Neural progenitor cell (in vitro differentiated cells): ENCODE measurements around the gene FAM9C. TPM values are rescaled to one million over a fixed set of nuclear protein-coding genes. Genes with fewer than 3 reads are reported as not detected.

Experiments
- DNase-seq: peaks from one replicate; pipeline ENCODE4 v3.0.0-alpha.2; 2016; ENCODE audit warnings: low spot score
- H2AFZ ChIP-seq: fragments of 200-600 bp; sonication (generic); replicated peaks from 2 replicates; pipeline ENCODE4 v1.6.1; 2016; ENCODE audit warnings: antibody characterized with exemption
- H3F3A ChIP-seq: fragments of 200-600 bp; sonication (generic); 2 replicates; pipeline ENCODE4 v1.6.1; 2016; ENCODE audit warnings: antibody characterized with exemption, low read depth
- H3K27ac ChIP-seq: fragments of 200-600 bp; sonication (generic); 2 replicates; pipeline ENCODE4 v1.5.1; 2016; ENCODE audit warnings: mild to moderate bottlenecking
- H3K27me3 ChIP-seq: fragments of 200-600 bp; sonication (generic); 2 replicates; pipeline ENCODE4 v1.6.1; 2016; ENCODE audit warnings: mild to moderate bottlenecking, moderate library complexity
- H3K36me3 ChIP-seq: fragments of 200-600 bp; sonication (generic); 2 replicates; pipeline ENCODE4 v1.5.1; 2016
- H3K4me1 ChIP-seq: fragments of 200-600 bp; sonication (generic); 2 replicates; pipeline ENCODE4 v1.6.1; 2016; ENCODE audit warnings: mixed run types
- H3K4me2 ChIP-seq: fragments of 200-600 bp; sonication (generic); 2 replicates; pipeline ENCODE4 v1.6.1; 2016
- H3K4me3 ChIP-seq: fragments of 200-600 bp; sonication (generic); 2 replicates; pipeline ENCODE4 v1.5.1; 2016
- H3K79me2 ChIP-seq: fragments of 200-600 bp; sonication (generic); 2 replicates; pipeline ENCODE4 v1.6.1; 2016; ENCODE audit warnings: low read depth
- H3K9ac ChIP-seq: fragments of 200-600 bp; sonication (generic); 2 replicates; pipeline ENCODE4 v1.6.1; 2016
- H3K9me3 ChIP-seq: fragments of 200-600 bp; sonication (generic); 2 replicates; pipeline ENCODE4 v1.5.1; 2016; ENCODE audit warnings: low read depth
- H4K20me1 ChIP-seq: fragments of 200-600 bp; sonication (generic); 2 replicates; pipeline ENCODE4 v1.6.1; 2016; ENCODE audit warnings: low read depth
- H3K27ac Mint-ChIP-seq: 3 replicates; pipeline ENCODE4 v1.8.0; 2021; ENCODE audit warnings: mixed read lengths
- H3K27me3 Mint-ChIP-seq: 2 replicates; pipeline ENCODE4 v1.8.0; 2022; ENCODE audit warnings: low read depth, mild to moderate bottlenecking, inconsistent platforms, moderate library complexity, mixed read lengths; ENCODE audit not compliant: insufficient read depth
- H3K36me3 Mint-ChIP-seq: 3 replicates; pipeline ENCODE4 v1.8.0; 2021; ENCODE audit warnings: mixed read lengths
- H3K4me1 Mint-ChIP-seq: 3 replicates; pipeline ENCODE4 v1.8.0; 2021; ENCODE audit warnings: mixed read lengths
- H3K4me3 Mint-ChIP-seq: 3 replicates; pipeline ENCODE4 v1.8.0; 2021; ENCODE audit warnings: mild to moderate bottlenecking, moderate library complexity, mixed read lengths
- H3K9me3 Mint-ChIP-seq: 3 replicates; pipeline ENCODE4 v1.8.0; 2020; ENCODE audit warnings: mixed read lengths
- CTCF ChIP-seq: fragments of 200-600 bp; sonication (generic); IDR thresholded peaks from 2 replicates; pipeline ENCODE4 v1.5.1; 2017; ENCODE audit warnings: antibody characterized with exemption, mild to moderate bottlenecking
- EZH2 ChIP-seq: fragments of 200-600 bp; sonication (generic); IDR thresholded peaks from 2 replicates; pipeline ENCODE4 v1.6.1; 2017; ENCODE audit warnings: antibody characterized with exemption, mild to moderate bottlenecking, moderate library complexity
- EZH2phosphoT487 ChIP-seq: fragments of 200-600 bp; sonication (generic); IDR thresholded peaks from 2 replicates; pipeline ENCODE4 v1.6.1; 2017; ENCODE audit warnings: antibody characterized with exemption
- total RNA-seq: library from RNA; depleted of rRNA; stranded (reverse); fragments of >200 nt; gene quantifications from 2 replicates; pipeline ENCODE4 v1.2.3, GENCODE V29; 2015; ENCODE audit warnings: low replicate concordance

Gene FAM9C
- total RNA-seq, 1 donor from 2014 or later: not detected

- Histone ChIP-seq H3K79me2 (no peaks in the 10 kb centered on the region), H2AFZ (no peak overlapping the region), H3K36me3 (no peaks in the 10 kb centered on the region), H3K9me3 (no peaks in the 10 kb centered on the region), H3K9ac (no peak overlapping the region), H3K27ac (no peak overlapping the region), H3F3A (no peaks in the 10 kb centered on the region), H3K4me1 (peaks cover 5% of the 10 kb centered on the region), H3K27me3 (no peaks in the 10 kb centered on the region), H4K20me1 (no peaks in the 10 kb centered on the region), H3K4me2 (no peak overlapping the region), H3K4me3 (no peak overlapping the region)
- no peak for TF ChIP-seq EZH2
- TF ChIP-seq CTCF: no peak
- no peak for TF ChIP-seq EZH2phosphoT487
- Mint-ChIP-seq H3K27ac (no peak overlapping the region), H3K36me3 (no peaks in the 10 kb centered on the region), H3K4me3 (no peak overlapping the region), H3K4me1 (peaks cover 19% of the 10 kb centered on the region), H3K9me3 (peaks cover 4% of the 10 kb centered on the region), H3K27me3 (no peaks in the 10 kb centered on the region)
- no peak for DNase-seq
Measured at GRCh38 chrX:13009844-13010243, 34.6 kb downstream of the FAM9C start.

- Histone ChIP-seq H3F3A (no peaks in the 10 kb centered on the region), H3K9me3 (no peaks in the 10 kb centered on the region), H3K27ac (no peak overlapping the region), H3K36me3 (no peaks in the 10 kb centered on the region), H3K9ac (no peak overlapping the region), H3K27me3 (no peaks in the 10 kb centered on the region), H3K79me2 (no peaks in the 10 kb centered on the region), H4K20me1 (no peaks in the 10 kb centered on the region), H3K4me3 (no peak overlapping the region), H2AFZ (no peak overlapping the region), H3K4me2 (no peak overlapping the region), H3K4me1 (peaks cover 5% of the 10 kb centered on the region)
- peaks cover 19% of the 10 kb centered on the region for H3K4me1 Mint-ChIP-seq
- peaks cover 7% of the 10 kb centered on the region for H3K9me3 Mint-ChIP-seq
- TF ChIP-seq EZH2 (no peak), CTCF (no peak), EZH2phosphoT487 (no peak)
- H3K27me3 Mint-ChIP-seq: no peaks in the 10 kb centered on the region
- no peak overlapping the region for H3K4me3 Mint-ChIP-seq
- no peaks in the 10 kb centered on the region for H3K36me3 Mint-ChIP-seq
- no peak overlapping the region for H3K27ac Mint-ChIP-seq
- DNase-seq: no peak
Measured at GRCh38 chrX:13009273-13009672, 35.1 kb downstream of the FAM9C start.

GRCh38 chrX:13008851-13009250 lies 35.6 kb downstream of the FAM9C start:
- Histone ChIP-seq H2AFZ (no peak overlapping the region), H3K4me3 (no peak overlapping the region), H3K4me1 (peaks cover 1% of the 10 kb centered on the region), H3K79me2 (no peaks in the 10 kb centered on the region), H3K9me3 (no peaks in the 10 kb centered on the region), H3F3A (no peaks in the 10 kb centered on the region), H3K36me3 (no peaks in the 10 kb centered on the region), H4K20me1 (no peaks in the 10 kb centered on the region), H3K4me2 (no peak overlapping the region), H3K27me3 (no peaks in the 10 kb centered on the region), H3K27ac (no peak overlapping the region), H3K9ac (no peak overlapping the region)
- no peak overlapping the region for H3K27ac Mint-ChIP-seq
- H3K36me3 Mint-ChIP-seq: no peaks in the 10 kb centered on the region
- H3K4me3 Mint-ChIP-seq: no peak overlapping the region
- H3K4me1 Mint-ChIP-seq: peaks cover 16% of the 10 kb centered on the region
- TF ChIP-seq EZH2phosphoT487 (no peak), EZH2 (no peak), CTCF (no peak)
- H3K27me3 Mint-ChIP-seq: no peaks in the 10 kb centered on the region
- peaks cover 7% of the 10 kb centered on the region for H3K9me3 Mint-ChIP-seq
- no peak for DNase-seq

GRCh38 chrX:13008189-13008533 lies 36.3 kb downstream of the FAM9C start:
- no peaks in the 10 kb centered on the region for H4K20me1 ChIP-seq
- H3K4me1 ChIP-seq: no peaks in the 10 kb centered on the region
- H3K27me3 Mint-ChIP-seq: no peaks in the 10 kb centered on the region
- H2AFZ ChIP-seq: no peak overlapping the region
- H3K4me2 ChIP-seq: no peak overlapping the region
- TF ChIP-seq EZH2phosphoT487 (no peak), CTCF (no peak), EZH2 (no peak)
- H3K27ac Mint-ChIP-seq: no peak overlapping the region
- DNase-seq: no peak
- H3K79me2 ChIP-seq: no peaks in the 10 kb centered on the region
- H3K36me3 Mint-ChIP-seq: no peaks in the 10 kb centered on the region
- no peaks in the 10 kb centered on the region for H3F3A ChIP-seq
- no peak overlapping the region for H3K4me3 Mint-ChIP-seq
- peaks cover 7% of the 10 kb centered on the region for H3K9me3 Mint-ChIP-seq
- no peaks in the 10 kb centered on the region for H3K9me3 ChIP-seq
- no peak overlapping the region for H3K9ac ChIP-seq
- H3K27ac ChIP-seq: no peak overlapping the region
- no peak overlapping the region for H3K4me3 ChIP-seq
- H3K4me1 Mint-ChIP-seq: peaks cover 10% of the 10 kb centered on the region
- H3K27me3 ChIP-seq: no peaks in the 10 kb centered on the region
- no peaks in the 10 kb centered on the region for H3K36me3 ChIP-seq
